Natural killer cell (primary cell): ENCODE results near the gene FHOD3. TPM values are rescaled to one million over a fixed set of nuclear protein-coding genes. Genes with fewer than 3 reads are reported as not detected.

Experiments used
- ATAC-seq, 3 donors: fragments of 150-1000 bp in 2 of 3; fragments of 200-7000 bp in 1 of 3; cut with Tn5 transposase; 1 replicate in 1 of 3; 2 replicates in 2 of 3; pipeline ENCODE4 v1.10.0; 2021; ENCODE audit warnings: mild to moderate bottlenecking in 2 of 3, moderate library complexity in 2 of 3
- DNase-seq, 2 donors: peaks; one replicate each; pipeline versions ENCODE4 v3.0.0 to v3.0.0-alpha.2; 2013 to 2021; ENCODE audit warnings: mixed read lengths in 1 of 2
- H3K27ac ChIP-seq: one replicate; pipeline ENCODE4 v1.5.1; 2013; ENCODE audit warnings: mild to moderate bottlenecking, low read length
- H3K27me3 ChIP-seq: one replicate; pipeline ENCODE4 v1.6.1; 2013; ENCODE audit warnings: low read length; ENCODE audit not compliant: control insufficient read depth, insufficient read depth
- H3K36me3 ChIP-seq: one replicate; pipeline ENCODE4 v1.6.1; 2013; ENCODE audit warnings: low read length; ENCODE audit not compliant: control insufficient read depth, insufficient read depth
- H3K4me1 ChIP-seq: one replicate; pipeline ENCODE4 v1.6.1; 2013; ENCODE audit warnings: low read length; ENCODE audit not compliant: control insufficient read depth, insufficient read depth
- H3K4me3 ChIP-seq: one replicate; pipeline ENCODE4 v1.5.1; 2013; ENCODE audit warnings: low read length
- H3K9me3 ChIP-seq: one replicate; pipeline ENCODE4 v1.6.1; 2013; ENCODE audit warnings: low read length; ENCODE audit not compliant: control insufficient read depth, insufficient read depth
- H3K27ac Mint-ChIP-seq, 2 donors: one replicate each; pipeline ENCODE4 v1.8.0; 2022; ENCODE audit warnings: mild to moderate bottlenecking in 2 of 2, mixed read lengths in 2 of 2, moderate library complexity in 1 of 2
- H3K27me3 Mint-ChIP-seq, 2 donors: one replicate each; pipeline ENCODE4 v1.8.0; 2022; ENCODE audit warnings: low read depth in 2 of 2, mixed read lengths in 2 of 2
- H3K36me3 Mint-ChIP-seq: one replicate; pipeline ENCODE4 v1.8.0; 2022; ENCODE audit warnings: mixed read lengths
- H3K4me1 Mint-ChIP-seq, 2 donors: one replicate each; pipeline ENCODE4 v1.8.0; 2022; ENCODE audit warnings: mixed read lengths in 2 of 2
- H3K4me3 Mint-ChIP-seq: one replicate; pipeline ENCODE4 v1.8.0; 2022; ENCODE audit warnings: mild to moderate bottlenecking, moderate library complexity, mixed read lengths
- H3K9me3 Mint-ChIP-seq, 2 donors: one replicate each; pipeline ENCODE4 v1.8.0; 2022; ENCODE audit warnings: mixed read lengths in 2 of 2
- WGBS: methylation state at CpG from one replicate; pipeline ENCODE4 v1.1.7; 2013; ENCODE audit warnings: missing lambda C conversion rate; ENCODE audit not compliant: insufficient coverage; 5-methylcytosine and 5-hydroxymethylcytosine counted together
- intact Hi-C: fragments of 100-400 bp; cut with micrococcal nuclease; formaldehyde crosslinking; loops from one replicate; pipeline ENCODE4 v1.14.2; 2022
- total RNA-seq, 4 donors: library from RNA; stranded (reverse); fragments of 120-200 nt in 1 of 4; gene quantifications; one replicate each; pipeline versions ENCODE4 v1.2.3 to v1.2.4, GENCODE V29; 2013 to 2022
- TF ChIP-seq, protein P1 (sequence below): fragments of 200-600 bp; IDR thresholded peaks from one replicate; pipeline ENCODE4 v1.8.0; 2022; ENCODE audit warnings: antibody characterized with exemption

Gene FHOD3
- total RNA-seq, 3 donors from 2014 or later (not counting 1 experiment from before 2014, with no cell fraction given), result not detected

DNA sequence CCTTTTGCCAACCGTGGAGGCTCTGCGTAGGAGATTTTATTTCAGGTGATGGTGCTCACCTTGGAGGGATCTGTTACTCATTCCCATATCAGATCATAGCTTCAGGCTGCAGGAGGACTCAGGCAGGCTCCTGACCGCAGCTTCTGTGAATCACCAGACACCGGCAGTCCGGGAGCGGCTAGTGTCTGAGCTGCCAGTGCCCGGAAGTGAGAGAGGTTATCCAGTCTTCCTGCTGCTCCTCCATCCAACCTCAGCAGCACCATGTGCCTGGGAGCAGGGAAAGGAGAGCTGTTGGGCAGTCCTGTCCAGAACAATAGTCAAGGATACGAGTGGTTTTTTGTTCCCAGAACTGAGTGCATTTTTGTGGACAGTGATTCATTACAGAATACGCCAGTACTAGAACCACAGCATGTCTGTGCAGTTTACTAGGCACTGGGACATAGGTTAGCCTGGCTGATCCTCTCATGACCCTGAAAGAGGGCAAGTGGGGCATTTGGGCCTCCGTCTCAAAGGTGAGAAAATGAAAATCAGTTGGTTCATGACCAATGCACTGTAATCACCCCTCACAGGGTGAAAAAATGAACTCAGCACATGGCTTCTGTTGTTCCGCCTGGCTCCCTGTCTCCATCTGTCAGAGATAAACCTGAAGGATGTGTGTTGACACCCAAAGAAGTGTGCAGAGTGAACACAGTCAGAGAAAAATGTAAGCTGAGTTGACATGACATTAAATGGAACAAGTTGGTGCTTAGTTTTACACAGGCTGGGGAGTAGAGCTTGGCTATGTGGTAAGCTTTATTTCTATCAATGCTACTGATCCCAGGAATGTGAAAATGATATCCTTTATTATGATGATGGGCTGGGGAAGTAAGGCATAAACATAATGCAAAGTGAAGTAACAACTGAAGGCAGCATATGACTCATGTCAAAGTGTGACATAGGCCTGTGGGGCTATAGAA is 12.2 kb downstream of the FHOD3 start:
- no peaks in the 10 kb centered on the region for H3K36me3 ChIP-seq
- no peak overlapping the region for H3K4me3 Mint-ChIP-seq
- no peaks in the 10 kb centered on the region for H3K9me3 Mint-ChIP-seq
- peaks cover 28 to 30% of the 10 kb centered on the region in 2 donors for H3K27me3 Mint-ChIP-seq
- ATAC-seq (no peak), DNase-seq (no peak)
- H3K27me3 ChIP-seq, result no peaks in the 10 kb centered on the region
- no peak overlapping the region for H3K27ac Mint-ChIP-seq
- no peaks in the 10 kb centered on the region for H3K36me3 Mint-ChIP-seq
- TF ChIP-seq, protein P1, sequence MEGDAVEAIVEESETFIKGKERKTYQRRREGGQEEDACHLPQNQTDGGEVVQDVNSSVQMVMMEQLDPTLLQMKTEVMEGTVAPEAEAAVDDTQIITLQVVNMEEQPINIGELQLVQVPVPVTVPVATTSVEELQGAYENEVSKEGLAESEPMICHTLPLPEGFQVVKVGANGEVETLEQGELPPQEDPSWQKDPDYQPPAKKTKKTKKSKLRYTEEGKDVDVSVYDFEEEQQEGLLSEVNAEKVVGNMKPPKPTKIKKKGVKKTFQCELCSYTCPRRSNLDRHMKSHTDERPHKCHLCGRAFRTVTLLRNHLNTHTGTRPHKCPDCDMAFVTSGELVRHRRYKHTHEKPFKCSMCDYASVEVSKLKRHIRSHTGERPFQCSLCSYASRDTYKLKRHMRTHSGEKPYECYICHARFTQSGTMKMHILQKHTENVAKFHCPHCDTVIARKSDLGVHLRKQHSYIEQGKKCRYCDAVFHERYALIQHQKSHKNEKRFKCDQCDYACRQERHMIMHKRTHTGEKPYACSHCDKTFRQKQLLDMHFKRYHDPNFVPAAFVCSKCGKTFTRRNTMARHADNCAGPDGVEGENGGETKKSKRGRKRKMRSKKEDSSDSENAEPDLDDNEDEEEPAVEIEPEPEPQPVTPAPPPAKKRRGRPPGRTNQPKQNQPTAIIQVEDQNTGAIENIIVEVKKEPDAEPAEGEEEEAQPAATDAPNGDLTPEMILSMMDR, result no peak
- no peaks in the 10 kb centered on the region for H3K4me1 Mint-ChIP-seq
- no peak overlapping the region for H3K4me3 ChIP-seq
- H3K9me3 ChIP-seq, result no peaks in the 10 kb centered on the region
- H3K27ac ChIP-seq, result no peak overlapping the region
- 80% methylated on average over 11 of the region's 11 CpGs for WGBS
- H3K4me1 ChIP-seq, result no peaks in the 10 kb centered on the region
- intact Hi-C loops, result no loop called here

DNA sequence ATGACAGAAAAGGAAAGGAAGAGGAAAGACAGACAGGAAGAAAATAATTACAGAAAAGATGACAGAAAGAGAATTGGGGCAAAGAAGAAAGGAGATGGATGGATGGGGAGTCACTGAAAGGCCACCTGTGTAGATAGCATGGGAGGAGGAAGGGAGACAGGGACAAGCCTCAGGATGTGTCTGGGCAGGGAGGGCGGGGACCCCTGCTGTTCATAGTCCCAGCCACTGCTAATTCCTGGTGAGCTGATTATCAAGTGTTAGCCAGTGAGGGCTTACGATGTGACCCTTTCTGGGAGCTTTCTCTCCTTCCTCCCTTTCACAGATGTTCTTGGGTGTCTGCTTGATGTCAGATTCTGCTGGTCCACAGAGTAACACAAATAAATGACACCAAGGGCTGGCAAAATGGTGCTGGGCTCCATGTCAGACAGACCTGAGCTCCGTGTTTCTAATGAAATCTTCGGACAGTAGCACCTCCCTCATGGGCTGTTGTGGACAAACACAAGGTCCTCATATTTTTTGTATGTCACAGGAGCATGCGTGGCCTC is 13.6 kb downstream of the FHOD3 start:
- Histone ChIP-seq H3K27ac (no peak overlapping the region), H3K4me3 (no peak overlapping the region), H3K4me1 (no peaks in the 10 kb centered on the region), H3K27me3 (no peaks in the 10 kb centered on the region), H3K36me3 (no peaks in the 10 kb centered on the region), H3K9me3 (no peaks in the 10 kb centered on the region)
- intact Hi-C loops, result no loop called here
- TF ChIP-seq, protein P1, result no peak
- Mint-ChIP-seq H3K9me3 (no peaks in the 10 kb centered on the region), H3K27ac (no peak overlapping the region), H3K4me3 (no peak overlapping the region), H3K4me1 (no peaks in the 10 kb centered on the region), H3K36me3 (no peaks in the 10 kb centered on the region), H3K27me3 (peaks cover 17 to 19% of the 10 kb centered on the region in 2 donors)
- no peak for ATAC-seq
- no peak for DNase-seq
- 85% methylated on average over 5 of the region's 5 CpGs for WGBS

DNA sequence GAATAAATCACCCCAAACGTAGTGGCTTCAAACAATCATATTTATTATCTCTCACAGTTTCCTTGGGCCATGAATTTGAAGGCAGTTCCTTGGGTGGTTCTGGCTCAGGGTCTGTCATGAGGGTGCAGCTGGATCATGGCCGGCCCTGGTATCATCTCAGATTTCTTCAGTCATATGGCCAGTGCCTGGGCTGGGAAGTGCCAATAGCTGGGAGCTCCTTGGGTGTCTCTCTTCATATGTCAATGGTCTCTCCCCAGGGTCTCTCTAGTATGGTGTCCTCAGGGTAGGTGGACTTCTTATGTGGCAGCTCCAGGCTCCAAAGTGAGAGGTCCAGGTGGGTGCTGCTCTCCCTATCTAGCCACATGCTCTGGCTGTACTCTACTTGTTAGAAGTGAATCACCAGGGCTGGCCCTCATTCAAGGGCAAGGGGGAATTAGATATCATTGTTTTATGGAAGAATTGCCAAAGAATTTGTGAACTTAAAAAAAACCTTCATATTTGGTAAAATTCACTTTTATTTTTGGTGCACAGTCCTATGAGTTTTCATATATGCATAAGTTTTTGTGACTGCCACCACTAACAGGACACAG is 15.4 kb downstream of the FHOD3 start:
- Histone ChIP-seq H3K4me1 (no peaks in the 10 kb centered on the region), H3K9me3 (no peaks in the 10 kb centered on the region), H3K27ac (no peak overlapping the region), H3K27me3 (no peaks in the 10 kb centered on the region), H3K4me3 (no peak overlapping the region), H3K36me3 (no peaks in the 10 kb centered on the region)
- Mint-ChIP-seq H3K9me3 (no peaks in the 10 kb centered on the region), H3K27ac (no peak overlapping the region), H3K36me3 (no peaks in the 10 kb centered on the region), H3K4me1 (no peaks in the 10 kb centered on the region), H3K27me3 (peaks cover 15 to 17% of the 10 kb centered on the region in 2 donors), H3K4me3 (no peak overlapping the region)
- WGBS, result 88% methylated on average over 2 of the region's 2 CpGs
- intact Hi-C loops, result no loop called here
- ATAC-seq (no peak), DNase-seq (no peak)
- TF ChIP-seq, protein P1, result no peak
